Skin of body (tissue), 2 donors: ENCODE results near the gene SUSD3. TPM values are rescaled to one million over a fixed set of nuclear protein-coding genes. Genes with fewer than 3 reads are reported as not detected.
"Not testable (repeated sequence)": the region's sequence is repeated elsewhere in the genome, so short reads cannot be mapped to it uniquely, and the experiment has no call there.

Experiments
- DNase-seq: peaks from one replicate; lab custom pipeline; 2025; lab: John Stamatoyannopoulos, UW
- total RNA-seq: library from RNA; depleted of rRNA; stranded (reverse); fragments of >200 nt; gene quantifications from one replicate; pipeline ENCODE4 v1.2.3, GENCODE V29; 2014

Gene SUSD3
- total RNA-seq, 1 donor from 2014 or later = 3.0 TPM

DNA sequence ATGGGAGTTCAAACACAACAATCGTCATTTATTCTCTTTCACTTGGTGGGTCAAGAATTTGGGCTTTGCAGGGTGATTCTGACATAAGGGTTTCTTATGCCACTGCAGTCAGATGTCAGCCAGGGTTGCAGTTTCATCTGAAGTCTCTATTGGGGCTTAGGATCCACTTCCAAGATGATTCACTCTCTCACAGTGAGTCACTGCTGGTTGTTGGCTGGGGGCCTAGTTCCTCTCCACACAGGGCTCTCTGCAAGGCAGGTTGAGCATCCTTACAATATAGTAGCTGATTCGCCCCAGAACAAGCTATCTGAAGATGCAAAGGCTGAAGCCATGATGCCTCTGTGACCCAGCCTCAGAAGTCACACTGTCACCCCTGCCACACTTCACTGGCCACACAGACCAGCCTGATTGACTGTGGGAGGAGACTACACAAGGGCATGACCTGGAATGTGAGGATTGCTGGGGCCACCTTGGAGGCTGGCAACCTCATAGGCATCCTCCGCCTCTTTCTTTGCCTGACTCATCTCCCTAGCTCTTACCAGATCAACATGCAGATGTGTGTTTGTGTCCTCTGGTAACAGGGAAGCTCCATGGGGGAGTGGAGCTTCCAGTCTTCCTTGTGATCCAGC lies 33.1 kb downstream of the SUSD3 start:
- DNase-seq = no peak

DNA sequence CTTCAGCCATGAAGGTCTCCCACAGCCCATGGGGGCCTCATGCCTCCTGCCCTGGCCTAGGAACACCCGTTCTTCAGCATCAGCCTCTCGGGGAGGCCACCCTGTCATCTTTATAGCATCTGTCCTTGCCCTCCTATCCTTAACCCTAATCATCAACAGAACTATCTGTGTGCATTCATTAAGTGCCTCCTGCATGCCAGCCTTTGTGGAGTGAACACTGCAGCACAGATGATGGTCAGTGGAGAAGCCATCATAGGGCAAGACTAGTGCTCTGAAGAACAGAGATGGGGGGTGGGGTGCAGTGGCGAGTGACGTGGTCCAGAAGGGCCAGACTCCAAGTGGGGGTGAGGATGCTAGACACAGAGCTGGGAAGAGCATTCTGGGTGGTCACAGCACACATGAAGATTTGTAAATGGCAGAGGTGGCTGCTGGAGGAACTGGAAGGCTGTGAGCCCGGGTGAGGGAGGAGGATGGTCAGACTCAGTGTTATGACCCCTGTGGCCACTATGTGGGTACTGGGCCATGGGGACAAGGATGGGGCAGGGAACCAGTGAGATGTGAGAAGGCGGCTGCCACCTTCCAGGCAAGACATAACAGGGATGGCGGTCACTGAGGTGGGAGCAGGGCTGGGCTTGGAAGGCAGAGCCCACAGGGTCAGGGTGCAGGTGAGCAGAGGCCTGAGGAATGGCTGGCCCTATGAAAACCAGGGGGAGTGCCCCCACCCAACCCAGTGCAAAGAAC lies 33.9 kb downstream of the SUSD3 start:
- no peak for DNase-seq

DNA sequence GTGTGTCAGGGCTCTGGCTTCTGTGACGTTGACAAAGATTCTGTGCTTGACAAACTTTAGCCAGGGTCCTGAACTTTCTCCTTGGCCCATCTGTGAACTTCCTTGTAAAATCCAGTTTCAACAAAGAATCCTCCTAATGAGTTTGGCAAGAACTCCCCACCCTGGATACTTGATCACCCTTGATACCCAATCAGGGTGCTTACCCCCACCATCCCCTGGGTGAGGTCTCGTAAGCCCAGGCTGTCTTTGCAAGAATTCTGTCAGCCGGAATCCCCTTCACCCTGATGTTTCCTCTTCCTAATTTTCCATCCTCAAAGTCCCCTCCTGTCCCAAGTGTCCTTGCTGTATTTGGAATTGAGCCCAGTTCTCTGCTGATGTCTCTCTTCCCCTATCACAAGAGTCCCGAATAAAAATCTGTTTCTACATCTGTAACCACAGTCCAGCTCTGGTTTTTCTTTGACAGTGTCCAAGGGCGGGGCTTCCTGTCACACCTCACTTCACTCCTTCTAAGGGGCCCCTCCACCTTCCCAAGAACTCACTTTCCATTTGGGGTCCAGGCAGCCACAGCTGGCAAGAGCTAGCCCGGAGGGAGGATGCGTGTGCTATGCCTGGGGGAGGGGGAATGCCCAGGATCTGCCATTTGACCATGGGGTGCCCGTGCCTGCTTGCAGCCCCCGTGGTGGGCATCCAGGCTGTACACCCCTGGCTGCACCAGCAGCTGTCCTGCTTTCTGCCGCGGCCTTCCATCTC lies 34.8 kb downstream of the SUSD3 start:
- peak; percentile 42 for DNase-seq

DNA sequence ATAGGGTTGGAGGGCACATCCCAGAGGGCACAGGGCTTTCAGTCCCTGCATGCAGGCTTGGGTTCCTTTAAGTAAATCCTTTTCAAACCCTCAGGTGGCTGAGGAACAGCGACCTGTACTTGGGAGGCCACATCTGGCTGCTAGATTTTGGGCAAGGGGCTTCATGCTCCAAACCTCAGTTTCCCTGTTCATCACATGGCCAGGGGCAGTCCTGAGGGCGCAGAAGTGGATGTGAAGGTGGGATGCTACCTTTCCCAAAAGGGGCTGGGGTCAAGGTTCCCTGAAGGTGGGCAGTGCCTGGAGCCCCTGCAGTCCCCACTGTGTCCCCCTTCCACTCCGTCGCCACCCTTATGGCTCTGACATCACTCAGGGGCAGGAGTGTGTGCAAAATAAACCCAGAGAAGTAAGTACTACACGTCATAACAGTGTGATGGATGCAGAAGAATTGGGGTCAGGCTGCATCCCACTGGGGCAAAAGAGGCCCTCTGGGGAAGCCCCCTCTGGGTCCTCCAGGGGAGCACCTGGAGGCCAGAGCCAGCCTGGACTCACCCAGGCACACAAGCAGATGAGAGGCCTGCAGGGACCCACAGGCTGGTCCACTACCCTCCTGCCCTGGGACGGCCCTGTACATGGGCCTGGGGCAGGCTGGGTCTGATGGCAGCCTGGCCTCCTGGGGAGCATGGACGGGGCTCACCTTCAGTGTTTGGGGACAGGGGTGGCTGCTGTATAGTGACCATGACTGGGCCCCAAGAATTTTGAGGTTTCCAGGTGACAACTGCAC lies 35.6 kb downstream of the SUSD3 start:
- DNase-seq = no peak

DNA sequence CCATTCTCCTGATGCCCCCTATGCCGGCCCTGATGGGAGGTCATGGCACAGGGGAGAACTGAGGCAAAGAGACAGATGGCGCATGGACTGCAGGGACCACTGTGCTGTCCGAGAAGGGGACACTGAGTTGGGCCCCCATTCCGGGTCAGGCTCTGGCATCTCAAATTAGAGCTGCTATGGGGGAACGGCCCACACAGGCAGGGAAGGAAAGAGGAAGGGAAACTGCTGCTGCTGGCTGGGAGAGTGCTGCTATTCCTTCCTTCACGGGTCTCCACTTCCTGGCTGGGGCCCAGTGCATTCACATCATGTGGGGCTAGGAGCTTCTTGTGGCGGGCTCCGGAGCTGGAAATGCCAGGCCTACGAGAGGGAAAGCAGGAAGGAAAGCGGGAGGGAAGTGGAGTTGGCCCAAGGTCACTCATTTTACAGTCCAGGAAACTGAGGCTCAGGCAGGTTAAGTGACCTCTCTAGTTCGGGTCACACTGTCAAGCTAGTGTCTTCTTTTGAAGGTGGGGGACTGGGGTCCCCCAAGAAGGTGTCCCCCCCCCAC lies 36.2 kb downstream of the SUSD3 start:
- peak; percentile 57 for DNase-seq

DNA sequence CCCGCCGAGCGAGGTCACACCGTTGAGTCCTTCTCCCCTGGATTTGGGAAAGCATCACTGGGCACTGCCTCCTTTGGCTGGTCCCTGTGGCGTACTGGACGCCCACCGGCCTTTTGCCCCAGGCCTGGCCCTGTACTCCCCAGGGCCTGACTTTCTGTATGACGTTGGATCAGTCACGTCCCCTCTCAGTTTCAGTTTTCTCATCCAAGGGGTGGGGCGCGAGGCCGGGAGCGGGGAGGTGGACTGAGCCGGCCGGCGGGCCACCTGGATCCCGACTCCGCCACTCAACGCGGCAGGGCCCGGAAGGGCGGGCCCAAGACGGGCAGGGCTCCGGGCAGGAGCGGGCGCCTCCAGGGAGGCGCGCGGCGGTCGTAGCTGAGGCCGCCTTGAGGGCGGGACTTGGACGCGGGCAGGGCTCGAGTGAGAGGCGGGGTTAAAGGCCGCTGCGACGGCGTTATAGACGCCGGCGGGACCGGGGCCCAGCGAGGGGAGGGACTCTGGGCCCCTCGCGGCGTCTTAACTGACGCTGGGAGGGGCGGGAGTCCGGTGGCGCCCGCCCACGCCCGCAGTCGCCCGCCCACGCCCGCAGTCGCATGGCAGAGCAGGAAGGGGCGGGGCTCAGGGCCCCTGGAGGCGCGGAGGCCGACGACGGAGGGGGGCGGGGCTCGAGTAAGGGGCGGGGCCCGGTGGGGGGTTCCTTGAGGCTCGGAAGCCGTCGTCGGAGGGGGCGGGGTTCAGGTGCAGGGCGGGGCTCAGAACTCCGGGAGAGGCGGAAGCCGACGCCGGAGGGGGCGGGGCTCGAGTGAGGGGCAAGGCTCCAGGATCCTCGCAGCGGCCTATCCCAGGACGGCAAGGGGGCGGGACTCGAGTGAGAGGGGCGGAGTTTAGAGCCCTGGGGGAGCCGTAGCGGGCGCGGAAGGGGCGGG lies 37.0 kb downstream of the SUSD3 start:
- peak; percentile 99 for DNase-seq

DNA sequence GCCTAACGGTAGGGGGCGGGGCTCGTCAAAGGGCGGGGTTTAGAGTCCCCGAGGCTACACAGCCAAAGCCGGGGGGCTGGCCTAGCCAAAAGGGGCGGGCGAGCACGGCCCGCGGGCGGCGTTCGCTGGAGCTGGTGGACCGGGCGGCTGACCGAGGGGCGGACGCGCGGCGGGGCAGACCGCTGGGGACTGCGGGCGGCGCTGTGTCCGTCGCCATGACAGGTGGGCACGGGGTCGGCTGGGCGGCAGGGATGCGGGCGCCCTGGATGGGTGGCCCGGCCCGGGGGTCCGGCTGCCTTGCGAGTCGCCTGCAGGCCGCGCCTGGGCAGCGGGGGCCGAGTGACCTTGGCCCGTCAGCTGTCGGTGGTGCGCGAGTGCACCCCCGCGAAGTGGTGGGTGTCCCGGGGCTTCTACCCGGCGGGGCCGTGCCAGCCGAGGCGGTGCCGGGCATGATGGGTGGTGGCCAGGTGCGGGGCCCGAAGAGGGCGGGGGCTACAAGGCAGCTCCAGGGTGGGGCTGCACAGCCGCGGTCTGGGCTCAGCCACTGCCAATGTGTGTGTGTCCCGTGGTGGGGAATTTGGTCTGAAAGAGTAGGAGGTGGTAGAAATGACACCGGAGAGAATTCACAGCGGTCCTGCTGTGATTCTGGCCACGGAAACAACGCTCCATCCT lies 37.8 kb downstream of the SUSD3 start, which contains the start of gene CARD19:
Gene CARD19 (plus strand): TSS at position 87 of the 672 bp plus-strand sequence. CDS start 129 bp downstream, at position 216.
- peak; percentile 50 for DNase-seq

DNA sequence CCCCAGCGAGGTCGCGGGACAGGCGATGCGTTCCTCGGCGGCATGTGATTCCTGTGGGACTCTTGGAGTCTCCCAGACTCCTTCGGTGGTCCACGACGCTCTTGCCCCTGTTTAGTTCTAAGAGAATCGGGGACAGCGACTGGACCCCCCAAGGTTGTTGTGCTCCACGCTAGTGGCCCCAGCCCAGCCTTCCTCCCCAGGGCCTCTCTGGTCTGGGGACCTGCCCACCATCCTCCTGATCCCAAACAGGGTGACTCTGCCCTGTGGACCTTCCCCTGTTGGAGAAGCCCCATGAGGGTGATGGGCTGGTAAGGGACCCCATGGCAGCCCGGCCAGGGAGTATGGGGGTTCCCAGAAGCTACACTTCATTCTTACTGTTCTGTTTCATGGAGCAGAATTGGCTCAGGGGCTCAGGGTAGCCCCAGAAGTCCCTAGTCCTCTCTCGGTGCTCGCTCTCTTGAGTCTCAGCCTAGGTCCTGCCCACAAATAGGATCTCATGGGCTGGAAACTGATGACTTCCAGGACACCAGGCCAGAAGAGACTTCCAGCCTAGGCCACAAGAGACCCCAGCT lies 38.4 kb downstream of the SUSD3 start:
- DNase-seq = no peak

DNA sequence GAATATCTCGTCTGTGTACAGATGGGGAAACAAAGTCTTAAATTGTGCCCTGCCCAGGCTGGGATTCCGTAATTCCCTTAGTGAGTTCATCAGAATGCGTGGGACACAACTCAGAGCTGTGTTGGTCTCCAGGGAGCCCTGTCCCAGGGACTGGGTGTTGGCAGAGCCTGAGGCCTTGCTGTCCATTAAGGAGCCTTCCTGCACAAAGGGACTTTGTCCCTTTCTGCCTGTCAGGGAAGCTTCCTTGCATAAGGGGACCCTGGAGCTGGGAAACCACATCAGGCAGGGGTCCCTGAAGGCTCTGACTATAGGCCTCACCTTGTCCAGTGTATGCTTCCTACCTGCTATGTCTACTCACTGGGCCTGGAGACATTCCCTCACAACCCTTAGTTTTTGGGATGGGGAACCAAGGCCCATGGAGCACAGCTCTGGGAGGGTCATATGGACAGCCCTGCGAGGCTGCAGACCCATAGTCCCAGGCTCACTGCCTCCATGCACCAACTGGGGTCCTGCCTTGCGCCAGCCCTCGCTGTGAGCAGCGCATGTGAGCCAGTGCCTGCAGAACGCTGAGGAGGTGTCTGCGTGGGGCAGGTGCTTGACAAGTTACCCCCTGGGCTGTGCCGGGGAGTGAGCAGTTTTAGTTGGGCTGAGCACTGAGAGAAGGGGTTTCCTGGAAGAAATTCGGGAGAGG lies 39.2 kb downstream of the SUSD3 start:
- no peak for DNase-seq

DNA sequence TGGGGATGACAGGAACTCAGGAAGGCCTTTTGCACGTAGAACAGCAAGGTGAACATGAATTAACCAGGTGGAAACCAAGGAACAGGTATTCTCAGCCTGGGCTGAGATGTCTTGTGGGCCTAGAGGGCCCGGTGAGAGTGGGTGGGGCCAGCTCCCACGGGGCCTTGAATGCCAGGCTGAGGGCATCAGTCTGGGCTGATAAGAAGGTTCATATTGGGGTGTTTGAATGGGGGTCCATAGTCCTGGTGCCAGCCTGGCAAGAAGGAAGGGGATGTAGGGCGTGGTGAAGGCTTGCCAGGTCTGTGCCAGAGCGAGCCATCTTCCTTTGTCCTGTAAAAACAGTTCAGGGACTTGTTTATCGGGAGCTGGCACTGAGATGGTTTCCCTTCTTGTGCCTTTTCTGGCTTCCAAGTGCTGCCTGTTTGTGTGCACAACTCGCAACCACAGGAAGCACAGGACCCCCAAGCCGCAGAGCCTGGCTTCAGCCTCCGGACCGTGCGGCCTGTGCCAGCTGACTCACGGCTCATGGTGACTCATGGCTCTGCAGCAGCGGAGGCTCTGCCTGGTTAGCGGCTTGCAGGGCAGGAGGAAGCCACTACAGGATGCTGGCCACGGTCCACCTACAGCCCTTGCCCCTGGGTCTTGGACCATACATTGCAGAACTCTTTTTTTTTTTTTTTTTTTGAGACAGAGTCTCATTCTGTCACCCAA lies 39.9 kb downstream of the SUSD3 start:
- peak; percentile 18 for DNase-seq

DNA sequence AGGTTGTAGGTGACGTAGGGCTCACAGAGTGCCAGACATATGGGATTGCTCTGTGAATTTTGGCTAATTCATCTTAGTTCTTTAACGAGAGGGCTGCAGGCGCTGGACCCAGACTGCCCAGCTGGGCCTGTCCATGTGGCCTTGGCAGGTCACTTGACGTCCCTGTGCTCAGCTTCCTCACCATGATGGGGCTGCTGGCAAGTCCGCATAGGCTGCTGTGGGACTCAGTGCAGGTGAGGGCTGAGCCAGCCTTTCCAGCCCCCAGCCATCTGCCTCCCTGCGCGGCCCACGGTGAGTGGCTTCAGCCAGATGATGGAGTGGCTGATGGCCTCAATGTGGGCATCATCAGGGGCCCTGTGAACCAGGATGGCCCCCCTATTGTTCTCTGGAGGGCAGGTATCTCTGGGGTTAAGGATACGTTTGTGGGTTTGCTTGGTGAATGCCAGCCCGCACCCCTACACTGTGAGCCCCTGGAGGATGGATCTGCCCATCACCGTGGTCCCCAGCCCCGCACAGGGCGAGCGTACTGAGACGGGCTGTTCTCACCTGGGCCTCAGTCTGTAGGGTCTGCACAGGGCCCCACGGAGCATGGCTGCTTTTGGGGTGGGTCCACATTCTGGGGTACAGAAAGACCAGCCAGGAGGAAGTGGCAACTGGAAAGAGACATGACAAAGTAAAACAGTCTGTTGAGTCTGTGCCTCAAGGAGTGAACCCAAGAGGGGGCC lies 41.2 kb downstream of the SUSD3 start:
- DNase-seq = no peak

DNA sequence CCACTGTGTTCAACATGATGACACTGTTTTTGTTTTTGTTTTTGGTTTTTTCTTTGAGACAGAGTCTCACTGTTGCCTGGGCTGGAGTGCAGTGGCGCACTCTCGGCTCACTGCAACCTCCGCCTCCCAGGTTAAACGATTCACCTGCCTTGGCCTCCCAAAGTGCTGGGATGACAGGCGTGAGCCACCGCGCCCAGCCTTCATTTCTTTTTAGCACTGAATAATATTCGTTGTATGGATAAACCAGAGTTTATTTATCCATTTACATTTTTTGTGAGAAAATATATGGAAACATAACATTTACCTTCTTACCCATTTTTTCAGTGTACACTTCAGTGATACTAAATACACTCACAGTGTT lies 41.8 kb downstream of the SUSD3 start:
- DNase-seq = no peak

DNA sequence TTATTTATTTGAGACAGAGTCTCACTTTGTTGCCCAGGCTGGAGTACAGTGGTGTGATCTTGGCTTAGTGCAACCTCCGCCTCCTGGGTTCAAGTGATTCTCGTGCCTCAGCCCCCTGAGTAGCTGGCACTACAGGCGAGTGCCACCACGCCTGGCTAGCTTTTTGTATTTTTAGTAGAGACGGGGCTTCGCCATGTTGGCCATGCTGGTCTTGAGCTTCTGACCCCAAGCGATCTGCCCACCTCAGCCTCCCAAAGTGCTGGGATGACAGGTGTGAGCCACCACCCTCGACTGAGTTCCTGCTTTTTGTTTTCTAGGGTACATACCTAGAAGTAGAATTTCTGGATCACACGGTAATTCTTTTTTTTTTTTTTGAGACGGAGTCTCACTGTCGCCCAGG lies 42.6 kb downstream of the SUSD3 start:
- DNase-seq = not testable (repeated sequence)

DNA sequence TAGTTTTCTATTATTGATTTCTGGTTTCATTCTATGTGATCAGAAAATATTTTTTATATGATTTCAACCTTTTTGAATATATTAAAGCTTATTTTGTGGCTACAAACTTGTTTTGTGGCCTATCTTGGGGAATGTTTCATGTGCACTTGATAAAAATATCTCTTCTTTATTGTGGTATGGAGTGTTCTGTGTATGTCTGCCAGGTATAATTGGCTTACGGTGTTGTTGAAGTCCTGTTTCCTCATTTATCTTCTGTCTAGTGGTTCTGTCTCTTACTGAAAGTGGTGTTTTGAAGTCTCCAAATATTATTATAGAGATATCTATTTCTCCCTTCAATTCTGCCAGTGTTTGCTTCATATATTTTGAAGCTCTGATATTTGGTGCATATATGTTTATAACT lies 47.1 kb downstream of the SUSD3 start:
- no peak for DNase-seq

DNA sequence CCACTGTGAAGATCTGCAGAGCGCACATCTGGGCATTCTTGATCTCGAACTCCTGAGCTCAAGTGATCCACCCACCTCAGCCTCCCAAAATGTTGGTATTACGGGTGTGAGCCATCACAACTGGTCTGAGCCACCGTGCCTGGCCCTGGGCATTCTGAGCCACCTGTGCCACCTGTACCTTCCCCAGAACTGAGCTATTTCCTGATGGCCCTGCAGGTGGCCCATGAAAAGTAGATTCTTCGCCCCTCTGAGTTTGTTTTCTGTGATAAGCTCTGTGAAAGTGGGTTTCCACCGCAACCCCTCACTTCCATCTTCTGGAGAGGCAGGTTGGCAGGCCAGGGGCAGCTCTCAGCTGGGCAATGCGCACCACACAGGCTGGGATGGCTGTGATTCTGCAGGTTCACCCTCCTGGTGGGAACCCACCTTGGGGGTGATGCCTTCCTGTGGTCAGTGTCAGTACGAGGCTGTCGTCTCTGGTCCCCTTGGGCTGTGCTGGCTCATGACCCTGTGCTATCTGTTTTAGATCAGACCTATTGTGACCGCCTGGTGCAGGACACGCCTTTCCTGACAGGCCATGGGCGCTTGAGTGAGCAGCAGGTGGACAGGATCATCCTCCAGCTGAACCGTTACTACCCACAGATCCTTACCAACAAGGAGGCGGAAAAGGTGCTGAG lies 48.8 kb downstream of the SUSD3 start:
- DNase-seq = no peak

DNA sequence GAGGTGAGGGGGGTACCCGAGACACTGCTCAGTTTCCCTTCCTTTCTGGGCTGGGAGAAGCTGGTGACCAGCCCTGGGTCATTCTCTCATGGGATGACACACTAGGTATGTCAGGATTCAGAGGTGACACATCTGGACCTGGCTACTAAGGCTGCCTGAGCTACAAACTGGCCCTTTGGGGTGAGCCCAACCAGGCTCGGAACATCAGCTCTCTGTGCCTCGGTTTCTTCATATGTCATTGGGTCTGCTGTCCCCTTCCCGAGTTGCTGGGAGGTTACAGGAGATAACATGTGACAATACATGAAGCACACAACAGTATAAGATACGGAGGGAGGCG lies 49.3 kb downstream of the SUSD3 start:
- no peak for DNase-seq
